ENCODE measurements around the gene MEGF11.

DNA sequence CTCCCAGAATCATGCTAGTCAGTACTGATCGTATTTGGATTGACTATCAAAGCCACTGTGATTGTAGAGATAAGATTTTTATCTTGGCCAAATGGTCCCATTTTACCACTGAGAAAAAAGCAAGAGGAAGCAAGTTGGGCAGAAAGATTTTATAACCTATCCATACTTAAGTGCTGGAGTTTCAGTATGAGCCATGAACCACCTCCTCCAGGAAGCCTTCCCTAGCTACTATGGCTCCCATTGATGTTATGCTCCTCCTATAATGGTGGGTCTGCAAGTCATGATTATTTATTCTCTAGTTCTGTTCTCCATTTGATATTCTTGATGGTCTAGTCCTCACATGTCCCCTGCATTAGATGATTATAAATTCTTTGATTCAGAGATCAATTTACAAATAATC is 6.6 kb downstream of the MEGF11 start:
- TF ChIP-seq, protein P1, sequence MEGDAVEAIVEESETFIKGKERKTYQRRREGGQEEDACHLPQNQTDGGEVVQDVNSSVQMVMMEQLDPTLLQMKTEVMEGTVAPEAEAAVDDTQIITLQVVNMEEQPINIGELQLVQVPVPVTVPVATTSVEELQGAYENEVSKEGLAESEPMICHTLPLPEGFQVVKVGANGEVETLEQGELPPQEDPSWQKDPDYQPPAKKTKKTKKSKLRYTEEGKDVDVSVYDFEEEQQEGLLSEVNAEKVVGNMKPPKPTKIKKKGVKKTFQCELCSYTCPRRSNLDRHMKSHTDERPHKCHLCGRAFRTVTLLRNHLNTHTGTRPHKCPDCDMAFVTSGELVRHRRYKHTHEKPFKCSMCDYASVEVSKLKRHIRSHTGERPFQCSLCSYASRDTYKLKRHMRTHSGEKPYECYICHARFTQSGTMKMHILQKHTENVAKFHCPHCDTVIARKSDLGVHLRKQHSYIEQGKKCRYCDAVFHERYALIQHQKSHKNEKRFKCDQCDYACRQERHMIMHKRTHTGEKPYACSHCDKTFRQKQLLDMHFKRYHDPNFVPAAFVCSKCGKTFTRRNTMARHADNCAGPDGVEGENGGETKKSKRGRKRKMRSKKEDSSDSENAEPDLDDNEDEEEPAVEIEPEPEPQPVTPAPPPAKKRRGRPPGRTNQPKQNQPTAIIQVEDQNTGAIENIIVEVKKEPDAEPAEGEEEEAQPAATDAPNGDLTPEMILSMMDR (conservative IDR thresholded peaks at IDR 0.05; ENCODE audit: low read length) = no peak
- TF ChIP-seq EZH2phosphoT487 (IDR thresholded peaks at IDR 0.05; ENCODE audit: borderline replicate concordance, low read depth, low read length) = no peak
